ENCODE data around the gene MCM3AP.

- no peak for TF ChIP-seq CTCF (IDR thresholded peaks at IDR 0.05; ENCODE audit: insufficient read depth, low read length, poor library complexity, severe bottlenecking)
- no peak for TF ChIP-seq EZH2phosphoT487 (conservative IDR thresholded peaks at IDR 0.05; ENCODE audit: low read length)
These were observed 62.8 kb downstream of the MCM3AP start for GRCh38 chr21:46222436-46223116.

Measured in SU-DHL-6 (cell line).